HEK293 (cell line): ENCODE data around the gene CDC42BPA.

Experiments used
- CTCF ChIA-PET: fragments of 350-600 bp; formaldehyde crosslinking; extraction: SDS; loops from one replicate; lab custom pipeline; 2021; ENCODE audit warnings: antibody characterized with exemption; lab: Yijun Ruan, JAX
- POLR2A ChIA-PET: fragments of 300-600 bp; formaldehyde crosslinking; extraction: SDS; loops from one replicate; lab custom pipeline; 2020; ENCODE audit warnings: antibody characterized with exemption, inconsistent platforms; lab: Yijun Ruan, JAX
- H3K27ac ChIP-seq: fragments of 200-500 bp; sonication (Bioruptor generic); 2 replicates; pipeline ENCODE4 v1.5.1; 2014; ENCODE audit warnings: low read depth, low read length, control low read depth, inconsistent platforms; ENCODE audit errors: extremely low read depth
- H3K36me3 ChIP-seq, 2 experiments: fragments of 200-500 bp in 1 of 2; sonication (Bioruptor generic) in 1 of 2; 1 replicate in 1 of 2; 2 replicates in 1 of 2; pipeline ENCODE4 v1.5.1; 2014 to 2017; ENCODE audit warnings: inconsistent platforms in 2 of 2, low read length in 2 of 2; ENCODE audit not compliant: control insufficient read depth in 2 of 2, insufficient read depth in 1 of 2
- H3K4me1 ChIP-seq: fragments of 200-500 bp; sonication (Bioruptor generic); 2 replicates; pipeline ENCODE4 v1.5.1; 2014; ENCODE audit warnings: mild to moderate bottlenecking, low read length, inconsistent platforms; ENCODE audit not compliant: control insufficient read depth, insufficient read depth
- H3K4me3 ChIP-seq: 2 replicates; pipeline ENCODE4 v1.5.1; 2011; ENCODE audit warnings: low read depth, mild to moderate bottlenecking, control low read depth, low read length, moderate library complexity
- H3K9me3 ChIP-seq: fragments of 200-500 bp; sonication (Bioruptor generic); 2 replicates; pipeline ENCODE4 v1.5.1; 2014; ENCODE audit warnings: low read depth, low read length, inconsistent platforms; ENCODE audit not compliant: control insufficient read depth, insufficient read depth
- GLIS2 ChIP-seq: fragments of 450-650 bp; formaldehyde crosslinking; IDR thresholded peaks from 2 replicates; pipeline ENCODE4 v1.5.1; 2016; ENCODE audit warnings: missing biosample characterization, missing genetic modification characterization
- KLF1 ChIP-seq: fragments of 450-650 bp; formaldehyde crosslinking; IDR thresholded peaks from 2 replicates; pipeline ENCODE4 v1.5.1; 2016; ENCODE audit warnings: missing biosample characterization, missing genetic modification characterization
- KLF9 ChIP-seq: fragments of 450-650 bp; formaldehyde crosslinking; IDR thresholded peaks from 2 replicates; pipeline ENCODE4 v1.5.1; 2016; ENCODE audit warnings: missing biosample characterization, missing genetic modification characterization, low read depth
- PRDM6 ChIP-seq: fragments of 450-650 bp; formaldehyde crosslinking; IDR thresholded peaks from 2 replicates; pipeline ENCODE4 v1.5.1; 2017; ENCODE audit warnings: missing biosample characterization, missing genetic modification characterization
- REPIN1 ChIP-seq: fragments of 450-650 bp; formaldehyde crosslinking; IDR thresholded peaks from 2 replicates; pipeline ENCODE4 v1.5.1; 2017; ENCODE audit warnings: missing biosample characterization, missing genetic modification characterization, low read depth
- SALL2 ChIP-seq: fragments of 450-650 bp; formaldehyde crosslinking; IDR thresholded peaks from 2 replicates; pipeline ENCODE4 v1.5.0; 2017; ENCODE audit warnings: missing biosample characterization, mild to moderate bottlenecking, missing genetic modification characterization, borderline replicate concordance
- ZBTB10 ChIP-seq: fragments of 450-650 bp; formaldehyde crosslinking; IDR thresholded peaks from 2 replicates; pipeline ENCODE4 v1.5.1; 2016; ENCODE audit warnings: missing biosample characterization, missing genetic modification characterization
- ZFHX2 ChIP-seq: fragments of 450-650 bp; formaldehyde crosslinking; conservative IDR thresholded peaks from 2 replicates; pipeline ENCODE4 v1.5.1; 2016; ENCODE audit warnings: missing biosample characterization, missing genetic modification characterization
- ZFP69B ChIP-seq: fragments of 450-650 bp; formaldehyde crosslinking; IDR thresholded peaks from 2 replicates; pipeline ENCODE4 v1.5.1; 2016; ENCODE audit warnings: missing biosample characterization, missing genetic modification characterization
- ZNF132 ChIP-seq: fragments of 450-650 bp; formaldehyde crosslinking; IDR thresholded peaks from 2 replicates; pipeline ENCODE4 v1.5.1; 2017; ENCODE audit warnings: missing biosample characterization, missing genetic modification characterization, borderline replicate concordance
- ZNF274 ChIP-seq, 2 experiments: fragments of 200-500 bp in 1 of 2; fragments of 450-650 bp in 1 of 2; sonication (Bioruptor generic) in 1 of 2; formaldehyde crosslinking in 1 of 2; IDR thresholded peaks; 2 replicates each; pipeline versions ENCODE4 v1.5.1 to v1.6.1; 2014 to 2016; ENCODE audit warnings: borderline replicate concordance in 1 of 2, inconsistent platforms in 1 of 2, low read length in 1 of 2, missing biosample characterization in 1 of 2, missing genetic modification characterization in 1 of 2
- ZNF280C ChIP-seq: fragments of 450-650 bp; formaldehyde crosslinking; IDR thresholded peaks from 2 replicates; pipeline ENCODE4 v1.5.1; 2016; ENCODE audit warnings: missing biosample characterization, missing genetic modification characterization
- ZNF391 ChIP-seq: fragments of 450-650 bp; formaldehyde crosslinking; IDR thresholded peaks from 2 replicates; pipeline ENCODE4 v1.5.1; 2016; ENCODE audit warnings: low read depth, missing biosample characterization, missing genetic modification characterization, borderline replicate concordance
- ZNF488 ChIP-seq: fragments of 450-650 bp; formaldehyde crosslinking; IDR thresholded peaks from 2 replicates; pipeline ENCODE4 v1.5.1; 2016; ENCODE audit warnings: missing biosample characterization, missing genetic modification characterization
- ZNF548 ChIP-seq: fragments of 450-650 bp; formaldehyde crosslinking; IDR thresholded peaks from 2 replicates; pipeline ENCODE4 v1.5.1; 2016; ENCODE audit warnings: missing biosample characterization, missing genetic modification characterization
- ZNF549 ChIP-seq: fragments of 450-650 bp; IDR thresholded peaks from 2 replicates; pipeline ENCODE4 v1.5.1; 2018; ENCODE audit warnings: missing biosample characterization, missing genetic modification characterization, mild to moderate bottlenecking, inconsistent platforms, moderate library complexity
- ZNF629 ChIP-seq: fragments of 450-650 bp; formaldehyde crosslinking; IDR thresholded peaks from 2 replicates; pipeline ENCODE4 v1.5.1; 2017; ENCODE audit warnings: missing biosample characterization, missing genetic modification characterization
- ZNF777 ChIP-seq: fragments of 450-650 bp; formaldehyde crosslinking; IDR thresholded peaks from 2 replicates; pipeline ENCODE4 v1.5.1; 2017; ENCODE audit warnings: missing biosample characterization, missing genetic modification characterization, borderline replicate concordance
- ZSCAN18 ChIP-seq: fragments of 450-650 bp; formaldehyde crosslinking; IDR thresholded peaks from 2 replicates; pipeline ENCODE4 v1.5.1; 2016; ENCODE audit warnings: missing biosample characterization, missing genetic modification characterization
- ZSCAN4 ChIP-seq: fragments of 450-650 bp; formaldehyde crosslinking; IDR thresholded peaks from 2 replicates; pipeline ENCODE4 v1.5.1; 2017; ENCODE audit warnings: missing biosample characterization, missing genetic modification characterization

CDC42BPA gene

GRCh38 chr1:227343727-227344551 is 25.6 kb upstream of the CDC42BPA start:
- no peaks in the 10 kb centered on the region for H3K36me3 ChIP-seq
- no peak overlapping the region for H3K27ac ChIP-seq
- H3K4me1 ChIP-seq = 0 out of 2 replicates have a peak, but pooled peaks cover 2% of the 10 kb centered on the region
- H3K4me3 ChIP-seq = no peak overlapping the region
- no peaks in the 10 kb centered on the region for H3K9me3 ChIP-seq
- ChIA-PET CTCF (interaction anchor here (0.6 to 1.0 kb wide), 5 partner anchors 15 to 620 kb away, joined by 3 to 7 read pairs (median 3); no protein-coding TSS in a partner anchor), POLR2A (interaction anchor here (0.6 to 1.6 kb wide), 4 partner anchors 11 to 468 kb away, joined by 3 to 8 read pairs (median 4); no protein-coding TSS in a partner anchor)
- TF ChIP-seq ZSCAN18 = no peak
- no peak for TF ChIP-seq ZNF132
- no peak for TF ChIP-seq SALL2 (tag by site-specific recombination)
- peak; percentile 60 for TF ChIP-seq ZNF629
- TF ChIP-seq ZBTB10 = no peak
- TF ChIP-seq ZFHX2 (tag by site-specific recombination) = no peak
- TF ChIP-seq ZNF280C = no peak
- no peak for TF ChIP-seq KLF1 (tag by site-specific recombination)
- TF ChIP-seq ZNF488 (tag by site-specific recombination) = no peak
- no peak for TF ChIP-seq GLIS2 (tag by site-specific recombination)
- no peak for TF ChIP-seq KLF9
- TF ChIP-seq ZSCAN4 (tag by site-specific recombination) = no peak
- no peak for TF ChIP-seq REPIN1
- no peak for TF ChIP-seq ZFP69B (tag by site-specific recombination)
- TF ChIP-seq ZNF777 (tag by site-specific recombination) = no peak
- TF ChIP-seq PRDM6 (tag by site-specific recombination) = peak; percentile 85
- no peak for TF ChIP-seq ZNF274 (IDR thresholded peaks at IDR 0.05; ENCODE audit: low read length)
- no peak for TF ChIP-seq ZNF274 (tag by site-specific recombination; IDR thresholded peaks at IDR 0.05; ENCODE audit: borderline replicate concordance)
- no peak for TF ChIP-seq ZNF391
- TF ChIP-seq ZNF548 (tag by site-specific recombination) = no peak
- TF ChIP-seq ZNF549 = no peak
